Transverse colon (tissue), 4 donors: ENCODE data around the gene GSTA4. TPM values are rescaled to one million over a fixed set of nuclear protein-coding genes. Genes with fewer than 3 reads are reported as not detected.
A peak's percentile ranks its signal among the peaks of the same experiment; 100 is the strongest.

ENCODE experiments used
- DNase-seq: peaks from one replicate; pipeline ENCODE4 v3.0.0-alpha.2; 2019
- H3K27ac ChIP-seq, 4 donors: fragments of 200-600 bp; sonication (generic); 2 replicates each; pipeline ENCODE4 v1.5.1; 2016 to 2018; ENCODE audit warnings: inconsistent platforms in 4 of 4
- H3K27me3 ChIP-seq: fragments of 200-600 bp; sonication (generic); 2 replicates; pipeline ENCODE4 v1.5.1; 2017; ENCODE audit warnings: inconsistent platforms
- H3K36me3 ChIP-seq, 4 donors: fragments of 200-600 bp; sonication (generic); 2 replicates each; pipeline ENCODE4 v1.5.1; 2017 to 2019; ENCODE audit warnings: inconsistent platforms in 4 of 4
- H3K4me1 ChIP-seq, 4 donors: fragments of 200-600 bp; sonication (generic); 2 replicates each; pipeline ENCODE4 v1.5.1; 2017 to 2020; ENCODE audit warnings: inconsistent platforms in 4 of 4
- H3K4me3 ChIP-seq, 4 donors: fragments of 200-600 bp; sonication (generic); 1 replicate in 1 of 4; 2 replicates in 3 of 4; pipeline versions ENCODE4 v1.5.1 to v1.6.1; 2017 to 2019; ENCODE audit warnings: inconsistent platforms in 4 of 4
- H3K9me3 ChIP-seq, 2 donors: fragments of 200-600 bp; sonication (generic); 2 replicates each; pipeline ENCODE4 v1.5.1; 2017 to 2019; ENCODE audit warnings: inconsistent platforms in 2 of 2
- CTCF ChIP-seq, 5 experiments: fragments of 200-600 bp in 3 of 5; fragments of 450-650 bp in 2 of 5; sonication (generic) in 3 of 5; IDR thresholded peaks; 1 replicate in 2 of 5; 2 replicates in 3 of 5; pipeline ENCODE4 v1.5.1; 2016 to 2017; ENCODE audit warnings: antibody characterized with exemption in 5 of 5, inconsistent platforms in 3 of 5, mild to moderate bottlenecking in 2 of 5, moderate library complexity in 1 of 5
- EP300 ChIP-seq: sonication (generic); formaldehyde crosslinking; IDR thresholded peaks from one replicate; pipeline ENCODE4 v1.6.1; 2017; ENCODE audit warnings: antibody characterized with exemption, low read depth
- POLR2A ChIP-seq: fragments of 450-650 bp; IDR thresholded peaks from one replicate; pipeline ENCODE4 v1.6.1; 2016; ENCODE audit warnings: antibody characterized with exemption, mild to moderate bottlenecking, moderate library complexity
- POLR2AphosphoS5 ChIP-seq, 3 donors: sonication (generic); formaldehyde crosslinking; IDR thresholded peaks; one replicate each; pipeline ENCODE4 v1.6.1; 2016; ENCODE audit warnings: antibody characterized with exemption in 3 of 3
- WGBS, 2 donors: methylation state at CpG; one replicate each; pipeline ENCODE4 v1.1.5; 2018; ENCODE audit warnings: low coverage in 1 of 2; 5-methylcytosine and 5-hydroxymethylcytosine counted together
- in situ Hi-C, 4 donors: fragments of 200-750 bp; cut with MboI; loops; one replicate each; pipeline versions ENCODE4 v1.15.0 to v1.15.1; 2017; ENCODE audit warnings: low sequenced_read_pairs in 3 of 4, low pct_ligation_motif_present in 1 of 4, low pct_unique_long_range_greater_than_20kb in 1 of 4
- intact Hi-C: fragments of 100-400 bp; cut with DNase I; formaldehyde crosslinking; loops from one replicate; pipeline ENCODE4 v1.15.1; 2023; ENCODE audit warnings: low total_unique reads
- total RNA-seq, 4 donors: library from RNA; depleted of rRNA; stranded (reverse); fragments of >200 nt; gene quantifications; one replicate each; pipeline ENCODE4 v1.1.0, GENCODE V29; 2016

GSTA4 gene
- total RNA-seq, 4 donors from 2014 or later: 1.5 to 47.4 (median 11.2) TPM

- no peaks in the 10 kb centered on the region for H3K4me1 ChIP-seq
- in situ Hi-C loops: no loop called here
- TF ChIP-seq POLR2AphosphoS5 (IDR thresholded peaks at IDR 0.05): no peak
- no peak for TF ChIP-seq POLR2A
- TF ChIP-seq EP300: no peak
- TF ChIP-seq CTCF (IDR thresholded peaks at IDR 0.05): no peak
- no peak overlapping the region for H3K27ac ChIP-seq
- no peak for DNase-seq
- no peaks in the 10 kb centered on the region for H3K27me3 ChIP-seq
- H3K4me3 ChIP-seq: no peak overlapping the region
- H3K9me3 ChIP-seq: no peaks in the 10 kb centered on the region
- 90 to 92% methylated on average over 2 to 5 of the region's 5 CpGs for WGBS, 2 donors
- H3K36me3 ChIP-seq: peaks cover 0 to 1% (median 0%) of the 10 kb centered on the region in 4 donors
- intact Hi-C loops: no loop called here
Measured at GRCh38 chr6:52983159-52983848, 11.8 kb downstream of the GSTA4 start.

- no peak for DNase-seq
- in situ Hi-C loops: no loop called here
- WGBS, 2 donors: 92% methylated on average over 3 of the region's 3 CpGs
- no peaks in the 10 kb centered on the region for H3K4me1 ChIP-seq
- no peaks in the 10 kb centered on the region for H3K27me3 ChIP-seq
- H3K27ac ChIP-seq: no peak overlapping the region
- H3K4me3 ChIP-seq: no peak overlapping the region
- no peaks in the 10 kb centered on the region for H3K9me3 ChIP-seq
- peaks cover 0 to 1% (median 0%) of the 10 kb centered on the region in 4 donors for H3K36me3 ChIP-seq
- intact Hi-C loops: no loop called here
- no peak for TF ChIP-seq POLR2A
Measured at GRCh38 chr6:52982680-52983079, 12.4 kb downstream of the GSTA4 start.

GRCh38 chr6:52981222-52981900, 13.7 kb downstream of the GSTA4 start:
- H3K36me3 ChIP-seq: peaks cover 0 to 1% (median 0%) of the 10 kb centered on the region in 4 donors
- no peak overlapping the region for H3K4me3 ChIP-seq
- in situ Hi-C loops (no loop called here), intact Hi-C loops (no loop called here)
- H3K27ac ChIP-seq: no peak overlapping the region
- no peak for DNase-seq
- no peaks in the 10 kb centered on the region for H3K27me3 ChIP-seq
- no peak for TF ChIP-seq CTCF (IDR thresholded peaks at IDR 0.05)
- no peak for TF ChIP-seq POLR2A
- TF ChIP-seq EP300: no peak
- no peak for TF ChIP-seq POLR2AphosphoS5 (IDR thresholded peaks at IDR 0.05)
- peaks cover 0 to 7% (median 0%) of the 10 kb centered on the region in 4 donors for H3K4me1 ChIP-seq
- H3K9me3 ChIP-seq: no peaks in the 10 kb centered on the region

GRCh38 chr6:52976591-52977035, 18.5 kb downstream of the GSTA4 start:
- no peaks in the 10 kb centered on the region for H3K27me3 ChIP-seq
- H3K36me3 ChIP-seq: peaks cover 0 to 1% (median 0%) of the 10 kb centered on the region in 4 donors
- no peak overlapping the region for H3K4me3 ChIP-seq
- no peaks in the 10 kb centered on the region for H3K9me3 ChIP-seq
- H3K27ac ChIP-seq: no peak overlapping the region
- H3K4me1 ChIP-seq: peaks cover 0 to 17% (median 0%) of the 10 kb centered on the region in 4 donors
- WGBS, 2 donors: 49 to 100% methylated on average over 1 to 3 of the region's 3 CpGs
- in situ Hi-C loops: no loop called here
- DNase-seq: peak; percentile 28
- TF ChIP-seq EP300 (no peak), POLR2AphosphoS5 (IDR thresholded peaks at IDR 0.05) (no peak), CTCF (IDR thresholded peaks at IDR 0.05) (no peak), POLR2A (no peak)
- intact Hi-C loops: no loop called here
